Epithelial cell of proximal tubule (primary cell): ENCODE data around the gene YKT6. TPM values are rescaled to one million over a fixed set of nuclear protein-coding genes. Genes with fewer than 3 reads are reported as not detected.

Source experiments
- DNase-seq: peaks from one replicate; pipeline ENCODE4 v3.0.0-alpha.2; 2011; ENCODE audit warnings: low read depth
- H3K4me3 ChIP-seq: 2 replicates; pipeline ENCODE4 v1.5.1; 2011; ENCODE audit warnings: low read depth, mild to moderate bottlenecking, low read length
- total RNA-seq: library from RNA; depleted of rRNA; stranded (reverse); fragments of >200 nt; gene quantifications from 2 replicates; pipeline ENCODE4 v1.2.3, GENCODE V29; 2015
- TF ChIP-seq, protein P1 (sequence below): conservative IDR thresholded peaks from 2 replicates; pipeline ENCODE4 v1.5.1; 2012; ENCODE audit warnings: low read depth, mild to moderate bottlenecking, low read length

Gene YKT6
- total RNA-seq, 1 donor from 2014 or later = 79.3 TPM

DNA sequence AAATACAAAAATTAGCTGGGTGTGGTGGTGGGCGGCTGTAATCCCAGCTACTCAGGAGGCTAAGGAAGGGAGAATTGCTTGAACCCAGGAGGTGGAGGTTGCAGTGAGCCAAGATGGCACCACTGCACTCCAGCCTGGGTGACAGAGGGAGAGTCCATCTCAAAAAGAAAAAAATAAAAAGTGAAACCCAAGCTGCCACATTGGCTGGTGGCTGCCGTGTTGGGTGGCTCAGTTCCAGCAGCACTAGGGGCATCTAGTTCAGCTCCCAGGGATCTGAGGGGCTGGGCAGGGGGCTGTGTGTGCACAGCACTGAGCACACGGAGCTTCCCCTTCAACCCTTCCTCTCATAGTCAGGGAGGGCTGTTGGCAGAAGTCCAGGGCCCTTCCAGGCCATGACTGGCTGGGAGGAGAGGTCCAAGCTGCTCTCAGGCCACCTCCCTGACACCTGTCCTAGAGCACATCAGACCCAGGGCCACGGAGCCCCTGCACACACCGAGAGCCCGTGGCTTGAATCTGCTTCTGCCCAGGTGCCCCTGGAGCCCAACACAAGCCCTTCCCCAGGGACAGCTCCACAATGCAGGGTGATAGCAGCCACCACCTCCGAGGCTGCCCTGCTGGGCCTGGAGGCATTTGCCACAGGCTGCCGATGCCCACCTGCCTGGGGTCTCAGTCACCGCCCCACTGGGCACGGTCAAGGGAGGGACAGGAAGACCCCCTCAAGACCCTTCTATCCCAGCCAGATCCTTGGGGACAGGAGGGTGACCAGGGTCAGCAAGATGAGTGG is 47.3 kb downstream of the YKT6 start:
- H3K4me3 ChIP-seq = no peak overlapping the region
- TF ChIP-seq, protein P1, sequence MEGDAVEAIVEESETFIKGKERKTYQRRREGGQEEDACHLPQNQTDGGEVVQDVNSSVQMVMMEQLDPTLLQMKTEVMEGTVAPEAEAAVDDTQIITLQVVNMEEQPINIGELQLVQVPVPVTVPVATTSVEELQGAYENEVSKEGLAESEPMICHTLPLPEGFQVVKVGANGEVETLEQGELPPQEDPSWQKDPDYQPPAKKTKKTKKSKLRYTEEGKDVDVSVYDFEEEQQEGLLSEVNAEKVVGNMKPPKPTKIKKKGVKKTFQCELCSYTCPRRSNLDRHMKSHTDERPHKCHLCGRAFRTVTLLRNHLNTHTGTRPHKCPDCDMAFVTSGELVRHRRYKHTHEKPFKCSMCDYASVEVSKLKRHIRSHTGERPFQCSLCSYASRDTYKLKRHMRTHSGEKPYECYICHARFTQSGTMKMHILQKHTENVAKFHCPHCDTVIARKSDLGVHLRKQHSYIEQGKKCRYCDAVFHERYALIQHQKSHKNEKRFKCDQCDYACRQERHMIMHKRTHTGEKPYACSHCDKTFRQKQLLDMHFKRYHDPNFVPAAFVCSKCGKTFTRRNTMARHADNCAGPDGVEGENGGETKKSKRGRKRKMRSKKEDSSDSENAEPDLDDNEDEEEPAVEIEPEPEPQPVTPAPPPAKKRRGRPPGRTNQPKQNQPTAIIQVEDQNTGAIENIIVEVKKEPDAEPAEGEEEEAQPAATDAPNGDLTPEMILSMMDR = no peak
- DNase-seq = no peak

DNA sequence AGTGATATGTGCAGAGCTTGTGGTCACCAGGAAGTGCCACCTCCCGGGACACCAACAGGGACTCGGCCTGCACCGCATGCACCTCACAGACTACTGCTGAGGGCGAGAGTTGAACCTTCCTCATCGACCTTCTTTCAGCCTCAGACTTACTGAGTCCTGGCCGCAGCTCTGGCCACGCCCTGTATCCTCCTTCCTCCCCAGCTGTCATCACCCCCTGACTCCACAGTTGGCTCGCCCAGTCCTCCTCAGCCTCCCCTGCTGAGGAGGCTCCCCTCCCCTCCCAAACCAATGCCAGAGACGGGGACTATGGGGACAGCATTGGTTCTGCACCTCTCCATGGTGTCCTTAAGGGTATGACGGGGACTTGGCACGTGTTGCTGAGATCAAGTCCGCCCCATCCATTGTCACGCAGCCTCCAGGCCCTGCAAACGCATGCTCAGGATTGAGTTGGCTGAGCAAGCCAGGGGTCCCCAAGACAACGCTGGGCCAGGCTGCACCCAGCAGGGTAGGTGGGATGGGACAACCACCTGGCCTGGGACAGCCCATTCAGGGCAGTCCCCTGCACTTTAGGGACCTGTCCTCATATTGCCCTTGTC is 49.0 kb downstream of the YKT6 start:
- no peak overlapping the region for H3K4me3 ChIP-seq
- DNase-seq = no peak
- TF ChIP-seq, protein P1 = no peak

DNA sequence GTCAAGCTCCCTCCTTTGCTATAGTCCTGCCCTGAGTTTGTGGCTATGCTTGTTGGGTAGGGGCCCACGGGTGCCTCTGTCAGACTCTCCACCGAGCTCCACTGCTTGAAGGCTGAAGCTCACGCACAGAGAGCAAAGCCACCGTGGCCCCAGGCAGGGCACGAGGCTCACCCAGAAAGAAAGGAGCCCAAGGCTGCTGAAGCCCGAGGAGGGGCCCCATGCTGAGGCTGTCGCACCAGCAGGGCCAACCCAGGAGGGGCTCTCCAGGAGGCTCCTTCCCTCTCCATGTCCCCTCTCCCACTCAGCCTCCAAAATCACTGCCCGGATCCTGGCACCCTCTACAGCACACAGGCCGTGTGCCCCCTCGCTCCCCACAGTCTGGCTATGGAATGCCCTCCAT is 50.5 kb downstream of the YKT6 start:
- TF ChIP-seq, protein P1 = no peak
- H3K4me3 ChIP-seq = no peak overlapping the region
- no peak for DNase-seq

DNA sequence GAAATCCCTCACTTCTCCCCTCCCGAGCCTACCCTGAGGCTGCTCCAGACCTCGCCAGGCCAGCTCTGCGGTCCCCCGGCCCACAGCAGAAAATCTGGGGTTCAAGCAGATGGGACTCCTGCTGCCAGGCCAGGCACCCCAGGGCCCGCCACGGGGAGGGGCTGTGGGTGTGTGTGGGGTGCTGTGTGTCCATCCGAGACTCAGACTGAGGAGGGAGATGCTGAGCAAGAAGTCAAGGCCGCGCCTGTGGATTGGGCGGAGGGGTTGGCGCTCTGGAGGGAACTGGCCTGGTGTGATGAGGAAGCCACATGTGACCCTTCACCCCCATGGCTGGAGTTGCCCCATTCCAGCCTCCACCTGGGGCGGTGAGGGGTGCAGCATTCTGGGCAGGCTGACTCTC is 51.1 kb downstream of the YKT6 start:
- TF ChIP-seq, protein P1 = no peak
- H3K4me3 ChIP-seq = no peak overlapping the region
- no peak for DNase-seq

DNA sequence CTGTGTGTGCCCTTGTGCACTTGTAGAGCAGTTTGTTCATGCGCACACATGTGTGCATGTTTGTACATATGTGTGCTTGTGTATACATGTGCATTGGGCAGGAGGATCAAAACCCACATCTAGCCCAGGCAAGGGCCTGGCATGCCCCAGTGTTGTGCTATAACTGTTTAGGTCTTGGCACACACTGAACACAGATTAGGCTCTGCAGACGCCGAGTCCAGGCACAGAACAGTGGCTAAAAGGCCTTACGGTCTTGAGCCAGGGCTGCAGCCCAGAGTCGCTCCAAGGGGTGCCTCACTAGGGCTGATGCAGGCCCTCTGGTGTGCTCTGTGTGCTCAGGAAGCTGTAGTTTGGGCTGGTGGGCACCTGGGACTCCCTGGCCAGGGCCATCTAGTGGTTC is 55.7 kb downstream of the YKT6 start:
- no peak for DNase-seq
- no peak overlapping the region for H3K4me3 ChIP-seq
- TF ChIP-seq, protein P1 = no peak

DNA sequence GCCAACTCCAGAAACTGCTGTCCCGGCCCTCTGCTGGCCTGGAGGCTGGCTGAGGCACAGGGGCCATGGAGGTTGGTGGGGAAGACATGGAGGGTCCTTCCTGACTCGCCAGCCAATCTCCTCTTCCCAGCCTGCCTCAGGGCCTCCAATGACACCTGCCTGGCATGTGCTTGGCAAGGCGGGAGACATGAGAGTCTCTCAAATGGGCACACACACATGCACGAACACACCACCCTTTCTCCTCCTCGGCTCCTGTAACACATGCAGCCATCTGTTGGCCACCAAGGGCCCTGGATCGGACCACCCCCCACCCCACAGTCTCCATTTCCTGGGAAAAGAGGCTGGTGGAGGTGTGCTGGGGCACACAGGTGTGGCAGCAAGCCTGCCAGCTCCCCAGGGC is 56.4 kb downstream of the YKT6 start:
- TF ChIP-seq, protein P1 = no peak
- H3K4me3 ChIP-seq = no peak overlapping the region
- no peak for DNase-seq
